Measurements from ENCODE around the gene KRTAP10-6.
"Not testable (repeated sequence)": the region's sequence is repeated elsewhere in the genome, so short reads cannot be mapped to it uniquely, and the experiment has no call there.

GRCh38 chr21:44590897-44591800, 1.2 kb downstream of the KRTAP10-6 start:
- not testable (repeated sequence) for TF ChIP-seq CTCF (IDR thresholded peaks at IDR 0.05; ENCODE audit: poor library complexity); EZH2 (IDR thresholded peaks at IDR 0.05; ENCODE audit: borderline replicate concordance); EZH2phosphoT487 (IDR thresholded peaks at IDR 0.05; ENCODE audit: low read depth, severe bottlenecking, unreplicated experiment)
